GM23338 (cell line): ENCODE results near the gene COL4A3.

Source experiments
- CREB1 ChIP-seq: fragments of 250-450 bp; sonication (Bioruptor Pico); IDR thresholded peaks from 2 replicates; pipeline ENCODE4 v1.5.0; 2020; ENCODE audit warnings: low read depth, mild to moderate bottlenecking, moderate library complexity
- EZH2 ChIP-seq: fragments of 200-600 bp; sonication (generic); IDR thresholded peaks from one replicate; pipeline ENCODE4 v1.8.0; 2017; ENCODE audit warnings: antibody characterized with exemption, mild to moderate bottlenecking, low read depth; ENCODE audit not compliant: unreplicated experiment
- TF ChIP-seq, protein P1 (sequence below), 2 experiments: fragments of 200-600 bp in 1 of 2; sonication (generic) in 1 of 2; conservative IDR thresholded peaks; 2 replicates each; pipeline versions ENCODE4 v1.5.1 to v1.6.1; 2016 to 2017; ENCODE audit warnings: antibody characterized with exemption in 2 of 2, low read depth in 2 of 2, mild to moderate bottlenecking in 2 of 2, moderate library complexity in 1 of 2
- TF ChIP-seq, protein P2 (sequence below): IDR thresholded peaks from one replicate; pipeline ENCODE4 v1.6.1; 2018; ENCODE audit warnings: antibody characterized with exemption; ENCODE audit not compliant: unreplicated experiment

DNA sequence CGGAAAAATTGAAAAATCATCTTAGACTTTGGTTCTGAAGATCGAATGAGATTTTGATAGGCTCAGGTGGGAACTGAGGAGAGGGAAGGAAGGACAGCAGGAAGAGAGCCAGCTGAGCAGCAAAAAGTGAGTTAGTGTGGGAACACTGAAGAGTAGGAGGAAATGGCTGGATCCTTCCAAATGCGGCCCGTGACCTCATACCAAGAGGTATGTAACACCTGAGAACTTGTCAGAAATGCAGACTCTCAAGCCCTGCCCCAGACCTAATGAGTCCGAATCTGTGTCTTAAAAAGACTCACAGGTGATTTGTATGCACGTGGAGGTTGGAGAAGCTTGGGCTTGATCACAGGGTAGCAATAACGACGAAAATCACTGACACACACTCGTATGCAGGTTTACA lies 42.0 kb downstream of the COL4A3 start:
- TF ChIP-seq CREB1 (CRISPR knock-in tag) (no peak), EZH2 (no peak)
- TF ChIP-seq, protein P1, sequence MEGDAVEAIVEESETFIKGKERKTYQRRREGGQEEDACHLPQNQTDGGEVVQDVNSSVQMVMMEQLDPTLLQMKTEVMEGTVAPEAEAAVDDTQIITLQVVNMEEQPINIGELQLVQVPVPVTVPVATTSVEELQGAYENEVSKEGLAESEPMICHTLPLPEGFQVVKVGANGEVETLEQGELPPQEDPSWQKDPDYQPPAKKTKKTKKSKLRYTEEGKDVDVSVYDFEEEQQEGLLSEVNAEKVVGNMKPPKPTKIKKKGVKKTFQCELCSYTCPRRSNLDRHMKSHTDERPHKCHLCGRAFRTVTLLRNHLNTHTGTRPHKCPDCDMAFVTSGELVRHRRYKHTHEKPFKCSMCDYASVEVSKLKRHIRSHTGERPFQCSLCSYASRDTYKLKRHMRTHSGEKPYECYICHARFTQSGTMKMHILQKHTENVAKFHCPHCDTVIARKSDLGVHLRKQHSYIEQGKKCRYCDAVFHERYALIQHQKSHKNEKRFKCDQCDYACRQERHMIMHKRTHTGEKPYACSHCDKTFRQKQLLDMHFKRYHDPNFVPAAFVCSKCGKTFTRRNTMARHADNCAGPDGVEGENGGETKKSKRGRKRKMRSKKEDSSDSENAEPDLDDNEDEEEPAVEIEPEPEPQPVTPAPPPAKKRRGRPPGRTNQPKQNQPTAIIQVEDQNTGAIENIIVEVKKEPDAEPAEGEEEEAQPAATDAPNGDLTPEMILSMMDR (conservative IDR thresholded peaks at IDR 0.05; ENCODE audit: low read depth in 2 of 2), result no peak
- TF ChIP-seq, protein P2, sequence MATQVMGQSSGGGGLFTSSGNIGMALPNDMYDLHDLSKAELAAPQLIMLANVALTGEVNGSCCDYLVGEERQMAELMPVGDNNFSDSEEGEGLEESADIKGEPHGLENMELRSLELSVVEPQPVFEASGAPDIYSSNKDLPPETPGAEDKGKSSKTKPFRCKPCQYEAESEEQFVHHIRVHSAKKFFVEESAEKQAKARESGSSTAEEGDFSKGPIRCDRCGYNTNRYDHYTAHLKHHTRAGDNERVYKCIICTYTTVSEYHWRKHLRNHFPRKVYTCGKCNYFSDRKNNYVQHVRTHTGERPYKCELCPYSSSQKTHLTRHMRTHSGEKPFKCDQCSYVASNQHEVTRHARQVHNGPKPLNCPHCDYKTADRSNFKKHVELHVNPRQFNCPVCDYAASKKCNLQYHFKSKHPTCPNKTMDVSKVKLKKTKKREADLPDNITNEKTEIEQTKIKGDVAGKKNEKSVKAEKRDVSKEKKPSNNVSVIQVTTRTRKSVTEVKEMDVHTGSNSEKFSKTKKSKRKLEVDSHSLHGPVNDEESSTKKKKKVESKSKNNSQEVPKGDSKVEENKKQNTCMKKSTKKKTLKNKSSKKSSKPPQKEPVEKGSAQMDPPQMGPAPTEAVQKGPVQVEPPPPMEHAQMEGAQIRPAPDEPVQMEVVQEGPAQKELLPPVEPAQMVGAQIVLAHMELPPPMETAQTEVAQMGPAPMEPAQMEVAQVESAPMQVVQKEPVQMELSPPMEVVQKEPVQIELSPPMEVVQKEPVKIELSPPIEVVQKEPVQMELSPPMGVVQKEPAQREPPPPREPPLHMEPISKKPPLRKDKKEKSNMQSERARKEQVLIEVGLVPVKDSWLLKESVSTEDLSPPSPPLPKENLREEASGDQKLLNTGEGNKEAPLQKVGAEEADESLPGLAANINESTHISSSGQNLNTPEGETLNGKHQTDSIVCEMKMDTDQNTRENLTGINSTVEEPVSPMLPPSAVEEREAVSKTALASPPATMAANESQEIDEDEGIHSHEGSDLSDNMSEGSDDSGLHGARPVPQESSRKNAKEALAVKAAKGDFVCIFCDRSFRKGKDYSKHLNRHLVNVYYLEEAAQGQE, result no peak
